ENCODE results near the gene FAM98A.

Gene FAM98A

GRCh38 chr2:33607905-33608304 lies 8.8 kb upstream of the FAM98A start:
- Mint-ChIP-seq H3K27me3 (peaks cover 5 to 25% of the 10 kb centered on the region in 2 donors), H3K9me3 (no peaks in the 10 kb centered on the region), H3K36me3 (ENCODE audit: insufficient read depth) (no peaks in the 10 kb centered on the region), H3K27ac (no peak overlapping the region), H3K4me1 (ENCODE audit: low read depth in 2 of 2) (no peaks in the 10 kb centered on the region), H3K4me3 (no peak overlapping the region)
- DNase-seq (no peak), ATAC-seq (replicated peaks) (no peak)

DNA sequence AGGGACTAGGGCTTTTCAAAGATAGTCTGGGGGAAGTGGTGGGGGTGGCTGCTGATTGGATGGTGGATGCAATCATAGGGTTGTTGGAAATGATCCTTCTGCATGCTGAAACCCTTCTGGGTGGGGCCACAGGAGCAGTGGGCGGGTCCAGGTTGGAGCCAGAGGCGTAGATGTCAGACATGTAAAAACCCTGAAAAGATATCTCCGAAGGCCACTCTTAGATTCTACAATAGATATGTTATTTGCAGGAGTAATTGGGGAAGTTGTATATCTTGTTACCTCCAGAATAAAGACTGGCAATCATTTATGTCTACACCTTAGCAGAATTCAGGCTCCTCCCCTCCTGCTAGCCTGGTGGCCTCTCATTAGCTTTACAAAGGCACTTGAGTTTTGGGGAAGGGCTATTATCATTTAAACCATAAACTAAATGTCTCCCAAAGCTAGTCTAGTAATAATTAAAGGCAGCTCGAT lies 8.2 kb upstream of the FAM98A start:
- Mint-ChIP-seq H3K36me3 (ENCODE audit: insufficient read depth) (no peaks in the 10 kb centered on the region), H3K4me3 (no peak overlapping the region), H3K4me1 (ENCODE audit: low read depth in 2 of 2) (no peaks in the 10 kb centered on the region), H3K27me3 (peaks cover 5 to 24% of the 10 kb centered on the region in 2 donors), H3K27ac (no peak overlapping the region), H3K9me3 (no peaks in the 10 kb centered on the region)
- ATAC-seq (replicated peaks) (no peak), DNase-seq (no peak)

GRCh38 chr2:33606622-33607021 lies 7.5 kb upstream of the FAM98A start:
- no peak for DNase-seq

GRCh38 chr2:33606100-33606499 lies 7.0 kb upstream of the FAM98A start:
- no peak for DNase-seq
- Mint-ChIP-seq H3K27ac (no peak overlapping the region), H3K4me3 (no peak overlapping the region), H3K27me3 (peaks cover 5 to 14% of the 10 kb centered on the region in 2 donors), H3K9me3 (no peaks in the 10 kb centered on the region), H3K4me1 (ENCODE audit: low read depth in 2 of 2) (no peaks in the 10 kb centered on the region), H3K36me3 (ENCODE audit: insufficient read depth) (no peaks in the 10 kb centered on the region)
- no peak for ATAC-seq (replicated peaks)

More at GRCh38 chr2:33606622-33607021, 7.5 kb upstream of the FAM98A start:
- Mint-ChIP-seq H3K9me3 (no peaks in the 10 kb centered on the region), H3K36me3 (ENCODE audit: insufficient read depth) (no peaks in the 10 kb centered on the region), H3K4me3 (no peak overlapping the region), H3K27me3 (peaks cover 5 to 18% of the 10 kb centered on the region in 2 donors), H3K27ac (no peak overlapping the region), H3K4me1 (ENCODE audit: low read depth in 2 of 2) (no peaks in the 10 kb centered on the region)
- no peak for ATAC-seq (replicated peaks)

GRCh38 chr2:33605056-33605455 lies 6.0 kb upstream of the FAM98A start:
- H3K36me3 Mint-ChIP-seq (ENCODE audit: insufficient read depth), result no peaks in the 10 kb centered on the region
- no peaks in the 10 kb centered on the region for H3K9me3 Mint-ChIP-seq
- no peaks in the 10 kb centered on the region for H3K4me1 Mint-ChIP-seq (ENCODE audit: low read depth in 2 of 2)
- ATAC-seq (replicated peaks) (no peak), DNase-seq (no peak)
- no peak overlapping the region for H3K27ac Mint-ChIP-seq
- H3K4me3 Mint-ChIP-seq, result no peak overlapping the region
- peaks cover 5 to 14% of the 10 kb centered on the region in 2 donors for H3K27me3 Mint-ChIP-seq

DNA sequence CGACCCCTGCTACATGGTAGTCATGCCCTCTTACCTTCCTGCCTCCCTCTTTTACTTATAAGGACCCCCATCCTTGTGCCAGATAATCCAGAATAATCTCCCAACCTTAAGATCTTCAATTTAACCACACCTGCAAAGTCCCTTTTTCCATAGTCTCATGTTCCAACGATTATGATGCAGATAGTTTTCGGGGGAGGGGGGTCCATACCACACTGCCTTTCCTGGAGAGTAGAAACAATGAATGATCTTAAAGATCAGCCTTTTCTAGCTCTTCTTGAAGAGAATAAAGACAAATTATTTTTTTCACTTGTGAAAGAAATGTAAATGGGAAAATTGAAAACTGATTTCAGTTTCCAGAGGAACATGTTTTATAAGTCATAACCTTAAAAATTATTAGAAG lies 4.3 kb upstream of the FAM98A start:
- no peak overlapping the region for H3K4me3 Mint-ChIP-seq

DNA sequence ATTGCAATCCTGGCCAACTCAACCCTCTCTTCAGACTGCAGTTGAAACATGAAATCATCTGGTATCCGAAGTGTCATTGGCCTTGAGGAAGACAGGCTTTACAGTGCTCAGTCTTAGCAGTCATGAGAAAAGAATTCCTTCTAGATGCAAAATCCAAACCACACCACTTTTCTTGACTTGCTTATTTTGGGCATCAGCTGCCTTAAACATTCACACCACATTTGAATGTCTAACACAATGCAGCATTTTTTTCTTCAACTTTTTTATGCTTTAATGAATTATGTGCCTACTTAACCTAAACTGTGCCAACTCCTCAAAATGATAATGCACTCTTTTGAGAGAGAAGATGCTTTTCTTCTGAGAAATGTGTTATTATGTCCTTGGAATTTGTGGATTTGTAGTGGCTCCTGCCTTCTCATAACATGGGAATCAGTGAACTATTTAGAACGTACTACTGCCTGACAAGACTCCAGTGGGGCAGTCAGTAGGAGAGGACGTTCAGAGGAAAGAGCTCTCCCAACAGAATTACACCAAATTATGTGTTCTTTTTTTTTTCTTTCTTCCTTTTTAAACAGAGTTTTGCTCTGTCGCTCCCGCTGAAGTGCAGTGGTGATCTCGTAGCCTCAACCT lies 3.2 kb upstream of the FAM98A start:
- ATAC-seq (replicated peaks), result no peak
- no peaks in the 10 kb centered on the region for H3K9me3 Mint-ChIP-seq
- no peak for DNase-seq
- H3K27ac Mint-ChIP-seq, result no peak overlapping the region
- H3K27me3 Mint-ChIP-seq, result peaks cover 5 to 14% of the 10 kb centered on the region in 2 donors
- peaks cover 9% of the 10 kb centered on the region for H3K36me3 Mint-ChIP-seq (ENCODE audit: insufficient read depth)
- H3K4me1 Mint-ChIP-seq (ENCODE audit: low read depth in 2 of 2), result peaks cover 20% of the 10 kb centered on the region in 2 donors
- H3K4me3 Mint-ChIP-seq, result no peak overlapping the region

More for the DNA sequence above, 4.3 kb upstream of the FAM98A start:
- H3K36me3 Mint-ChIP-seq (ENCODE audit: insufficient read depth), result peaks cover 9% of the 10 kb centered on the region
- ATAC-seq (replicated peaks) (no peak), DNase-seq (no peak)
- peaks cover 10 to 11% of the 10 kb centered on the region in 2 donors for H3K4me1 Mint-ChIP-seq (ENCODE audit: low read depth in 2 of 2)
- H3K27ac Mint-ChIP-seq, result no peak overlapping the region
- no peaks in the 10 kb centered on the region for H3K9me3 Mint-ChIP-seq
- peaks cover 5 to 14% of the 10 kb centered on the region in 2 donors for H3K27me3 Mint-ChIP-seq

GRCh38 chr2:33599943-33600192 lies 769 bp upstream of the FAM98A start:
- peaks cover 9% of the 10 kb centered on the region for H3K36me3 Mint-ChIP-seq (ENCODE audit: insufficient read depth)
- no peaks in the 10 kb centered on the region for H3K9me3 Mint-ChIP-seq
- peaks cover 0 to 9% of the 10 kb centered on the region in 2 donors for H3K27me3 Mint-ChIP-seq
- no peak for ATAC-seq (replicated peaks)
- no peak for DNase-seq
- peak overlapping the region; percentile 91 to 92 for H3K27ac Mint-ChIP-seq
- peaks cover 22 to 27% of the 10 kb centered on the region in 2 donors for H3K4me1 Mint-ChIP-seq (ENCODE audit: low read depth in 2 of 2)
- peak overlapping the region; percentile 88 to 93 for H3K4me3 Mint-ChIP-seq

GRCh38 chr2:33598561-33599174 lies 431 bp downstream of the FAM98A start:
- peak in 2 of 3 experiments; percentile 15 to 18 for DNase-seq
- H3K27me3 Mint-ChIP-seq, result peaks cover 0 to 8% of the 10 kb centered on the region in 2 donors
- peaks cover 25 to 34% of the 10 kb centered on the region in 2 donors for H3K4me1 Mint-ChIP-seq (ENCODE audit: low read depth in 2 of 2)

GRCh38 chr2:33597026-33597425 lies 2.1 kb downstream of the FAM98A start:
- peak overlapping the region in 1 of 2 donors; percentile 93 for H3K4me3 Mint-ChIP-seq
- ATAC-seq (replicated peaks) (no peak), DNase-seq (no peak)
- peaks cover 30 to 41% of the 10 kb centered on the region in 2 donors for H3K4me1 Mint-ChIP-seq (ENCODE audit: low read depth in 2 of 2)
- H3K9me3 Mint-ChIP-seq, result no peaks in the 10 kb centered on the region
- peak overlapping the region in 1 of 2 donors; percentile 92 for H3K27ac Mint-ChIP-seq
- no peaks in the 10 kb centered on the region for H3K27me3 Mint-ChIP-seq
- peaks cover 28% of the 10 kb centered on the region for H3K36me3 Mint-ChIP-seq (ENCODE audit: insufficient read depth)

More at GRCh38 chr2:33598561-33599174, 431 bp downstream of the FAM98A start:
- Mint-ChIP-seq H3K4me3 (peak overlapping the region; percentile 88 to 93), H3K9me3 (no peaks in the 10 kb centered on the region), H3K36me3 (ENCODE audit: insufficient read depth) (peaks cover 14% of the 10 kb centered on the region), H3K27ac (peak overlapping the region; percentile 91 to 92)
- peak; percentile 44 for ATAC-seq (replicated peaks)

DNA sequence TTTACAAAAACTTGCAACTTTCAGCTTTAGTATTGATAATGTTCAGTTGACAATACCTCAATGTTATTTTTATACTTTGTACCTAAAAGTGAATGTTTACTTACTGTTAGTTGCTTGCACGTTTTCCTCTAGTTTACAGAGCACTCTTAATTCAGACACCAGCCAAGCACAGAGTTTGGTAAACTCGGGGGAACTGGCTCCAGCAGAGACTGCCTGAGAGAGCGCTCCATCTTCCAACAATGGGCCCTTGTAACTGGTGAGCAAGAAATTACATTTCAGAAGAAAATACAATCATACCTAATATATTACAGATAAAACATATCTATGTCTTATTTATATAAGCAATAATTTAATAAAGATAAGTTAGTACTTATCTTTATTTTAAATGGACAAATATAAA lies 3.7 kb downstream of the FAM98A start:
- Mint-ChIP-seq H3K9me3 (no peaks in the 10 kb centered on the region), H3K36me3 (ENCODE audit: insufficient read depth) (peaks cover 42% of the 10 kb centered on the region), H3K27me3 (no peaks in the 10 kb centered on the region), H3K4me3 (no peak overlapping the region), H3K27ac (no peak overlapping the region), H3K4me1 (ENCODE audit: low read depth in 2 of 2) (peaks cover 30 to 41% of the 10 kb centered on the region in 2 donors)
- DNase-seq (no peak), ATAC-seq (replicated peaks) (no peak)

DNA sequence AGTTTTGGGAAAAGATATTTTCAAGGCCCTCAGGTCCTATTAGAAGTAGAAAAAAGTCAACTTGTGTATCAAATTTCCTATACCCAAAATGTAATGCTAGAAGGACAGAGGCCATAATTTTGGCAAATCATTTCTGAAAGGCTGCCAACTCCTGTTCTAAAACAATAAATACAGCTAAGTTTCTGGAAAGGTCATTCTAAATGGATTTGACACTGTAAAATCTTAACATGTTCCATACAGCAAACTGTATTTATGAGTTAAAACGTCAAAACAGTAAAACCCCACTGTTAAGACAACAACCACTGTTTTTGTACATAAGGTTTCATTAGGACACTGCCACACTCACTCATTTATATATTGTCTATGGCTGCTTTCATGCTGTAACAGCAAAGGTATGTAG lies 9.7 kb downstream of the FAM98A start:
- peaks cover 64% of the 10 kb centered on the region for H3K36me3 Mint-ChIP-seq (ENCODE audit: insufficient read depth)
- peaks cover 8 to 12% of the 10 kb centered on the region in 2 donors for H3K4me1 Mint-ChIP-seq (ENCODE audit: low read depth in 2 of 2)
- DNase-seq (no peak), ATAC-seq (replicated peaks) (no peak)
- H3K27ac Mint-ChIP-seq, result peak overlapping the region; percentile 33 to 86
- no peaks in the 10 kb centered on the region for H3K27me3 Mint-ChIP-seq
- H3K9me3 Mint-ChIP-seq, result no peaks in the 10 kb centered on the region
- H3K4me3 Mint-ChIP-seq, result no peak overlapping the region

- peaks cover 61% of the 10 kb centered on the region for H3K36me3 Mint-ChIP-seq (ENCODE audit: insufficient read depth)
- DNase-seq, result no peak
Measured at GRCh38 chr2:33588232-33588631, 10.9 kb downstream of the FAM98A start.

GRCh38 chr2:33586766-33587165 lies 12.3 kb downstream of the FAM98A start:
- H3K4me1 Mint-ChIP-seq (ENCODE audit: low read depth in 2 of 2), result no peaks in the 10 kb centered on the region
- H3K27ac Mint-ChIP-seq, result no peak overlapping the region
- H3K9me3 Mint-ChIP-seq, result no peaks in the 10 kb centered on the region

More at GRCh38 chr2:33588232-33588631, 10.9 kb downstream of the FAM98A start:
- peak overlapping the region; percentile 26 to 86 for H3K27ac Mint-ChIP-seq
- peaks cover 3 to 4% of the 10 kb centered on the region in 2 donors for H3K4me1 Mint-ChIP-seq (ENCODE audit: low read depth in 2 of 2)
- no peak overlapping the region for H3K4me3 Mint-ChIP-seq
- no peak for ATAC-seq (replicated peaks)
- H3K9me3 Mint-ChIP-seq, result no peaks in the 10 kb centered on the region
- H3K27me3 Mint-ChIP-seq, result no peaks in the 10 kb centered on the region

More at GRCh38 chr2:33586766-33587165, 12.3 kb downstream of the FAM98A start:
- ATAC-seq (replicated peaks), result no peak
- Mint-ChIP-seq H3K36me3 (ENCODE audit: insufficient read depth) (peaks cover 46% of the 10 kb centered on the region), H3K27me3 (no peaks in the 10 kb centered on the region), H3K4me3 (no peak overlapping the region)
- DNase-seq, result no peak
